A673 (cell line): Measurements from ENCODE around the gene FSTL4.

Experiments used
- EZH2 ChIP-seq: fragments of 200-600 bp; sonication (generic); IDR thresholded peaks from 2 replicates; pipeline ENCODE4 v1.6.1; 2017; ENCODE audit warnings: borderline replicate concordance, low read depth, mild to moderate bottlenecking, mixed read lengths, antibody characterized with exemption, low read length; ENCODE audit not compliant: poor library complexity, severe bottlenecking
- TF ChIP-seq, protein P1 (sequence below): fragments of 300-800, 200-600 bp; sonication (generic); conservative IDR thresholded peaks from 2 replicates; pipeline ENCODE4 v1.5.1; 2017; ENCODE audit warnings: low read depth, mild to moderate bottlenecking, antibody characterized with exemption, low read length, moderate library complexity, mixed read lengths

DNA sequence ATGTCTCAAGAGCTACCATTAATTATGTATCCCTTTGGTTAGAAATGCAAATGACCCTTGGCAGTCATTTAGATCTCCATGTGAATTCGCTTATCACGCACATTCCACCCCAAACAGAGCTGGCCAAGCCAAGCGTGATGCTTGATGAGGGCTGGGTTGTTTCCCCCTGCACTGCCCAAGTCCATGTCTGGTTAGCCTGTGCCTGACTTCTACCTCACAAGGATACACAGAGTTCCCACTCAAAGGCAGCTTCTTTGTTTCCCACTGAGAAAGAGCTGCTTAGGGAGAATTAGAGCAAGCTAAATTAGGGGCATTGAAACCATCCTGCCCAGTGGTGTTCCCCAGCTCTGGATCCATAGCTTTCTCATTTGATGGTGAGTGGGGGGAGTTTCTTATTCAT is 87.2 kb downstream of the FSTL4 start:
- no peak for TF ChIP-seq EZH2
- TF ChIP-seq, protein P1, sequence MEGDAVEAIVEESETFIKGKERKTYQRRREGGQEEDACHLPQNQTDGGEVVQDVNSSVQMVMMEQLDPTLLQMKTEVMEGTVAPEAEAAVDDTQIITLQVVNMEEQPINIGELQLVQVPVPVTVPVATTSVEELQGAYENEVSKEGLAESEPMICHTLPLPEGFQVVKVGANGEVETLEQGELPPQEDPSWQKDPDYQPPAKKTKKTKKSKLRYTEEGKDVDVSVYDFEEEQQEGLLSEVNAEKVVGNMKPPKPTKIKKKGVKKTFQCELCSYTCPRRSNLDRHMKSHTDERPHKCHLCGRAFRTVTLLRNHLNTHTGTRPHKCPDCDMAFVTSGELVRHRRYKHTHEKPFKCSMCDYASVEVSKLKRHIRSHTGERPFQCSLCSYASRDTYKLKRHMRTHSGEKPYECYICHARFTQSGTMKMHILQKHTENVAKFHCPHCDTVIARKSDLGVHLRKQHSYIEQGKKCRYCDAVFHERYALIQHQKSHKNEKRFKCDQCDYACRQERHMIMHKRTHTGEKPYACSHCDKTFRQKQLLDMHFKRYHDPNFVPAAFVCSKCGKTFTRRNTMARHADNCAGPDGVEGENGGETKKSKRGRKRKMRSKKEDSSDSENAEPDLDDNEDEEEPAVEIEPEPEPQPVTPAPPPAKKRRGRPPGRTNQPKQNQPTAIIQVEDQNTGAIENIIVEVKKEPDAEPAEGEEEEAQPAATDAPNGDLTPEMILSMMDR: no peak
